ENCODE data around the gene CNOT4. TPM values are rescaled to one million over a fixed set of nuclear protein-coding genes. Genes with fewer than 3 reads are reported as not detected.
A peak's percentile ranks its signal among the peaks of the same experiment; 100 is the strongest.
"Not testable (repeated sequence)": the region's sequence is repeated elsewhere in the genome, so short reads cannot be mapped to it uniquely, and the experiment has no call there.

Gene CNOT4
- total RNA-seq, 2 donors from 2014 or later = 25.0 to 28.0 TPM

DNA sequence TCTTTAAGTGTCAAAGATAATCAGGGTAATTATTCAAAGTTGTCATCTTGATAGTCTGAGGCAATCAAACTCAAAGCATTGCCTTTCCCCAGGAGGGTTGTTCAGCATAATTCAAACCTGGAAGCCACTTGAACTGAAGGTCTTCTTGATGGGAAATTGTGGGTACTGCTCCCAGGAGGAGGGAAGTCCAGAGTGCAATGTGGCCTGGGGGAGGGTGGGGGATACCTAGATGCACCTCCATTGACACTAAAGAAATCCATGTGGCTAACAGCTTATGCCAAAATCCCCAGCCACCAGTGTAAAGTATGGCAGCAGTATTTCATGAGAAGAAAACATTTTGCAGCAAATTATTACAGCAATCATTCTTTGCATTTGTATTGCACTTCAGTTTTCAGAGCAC lies 161.4 kb downstream of the CNOT4 start:
- DNase-seq (no peak), ATAC-seq (no peak)
- intact Hi-C loops (cut with DNase I) = no loop called here

DNA sequence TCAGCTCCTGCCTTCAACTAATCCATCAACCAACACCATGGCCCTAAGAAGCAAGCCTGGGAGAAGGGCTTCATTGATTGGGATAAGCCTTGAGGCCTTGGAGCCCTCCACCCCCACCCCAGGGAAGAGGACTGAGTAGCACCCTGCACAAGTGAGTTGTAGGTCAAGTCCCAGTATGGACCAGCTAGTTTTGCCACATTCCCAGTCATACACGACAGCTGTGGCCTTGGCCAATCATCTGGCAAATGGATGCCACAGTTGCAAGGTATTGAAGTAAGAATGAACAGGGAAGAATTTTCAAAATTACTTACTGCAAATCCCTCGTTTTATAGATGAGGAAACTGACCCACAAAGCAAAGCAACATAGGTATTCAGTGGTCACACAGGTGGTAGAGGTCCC lies 166.5 kb downstream of the CNOT4 start:
- intact Hi-C loops (cut with DNase I) = no loop called here
- ATAC-seq = no peak

DNA sequence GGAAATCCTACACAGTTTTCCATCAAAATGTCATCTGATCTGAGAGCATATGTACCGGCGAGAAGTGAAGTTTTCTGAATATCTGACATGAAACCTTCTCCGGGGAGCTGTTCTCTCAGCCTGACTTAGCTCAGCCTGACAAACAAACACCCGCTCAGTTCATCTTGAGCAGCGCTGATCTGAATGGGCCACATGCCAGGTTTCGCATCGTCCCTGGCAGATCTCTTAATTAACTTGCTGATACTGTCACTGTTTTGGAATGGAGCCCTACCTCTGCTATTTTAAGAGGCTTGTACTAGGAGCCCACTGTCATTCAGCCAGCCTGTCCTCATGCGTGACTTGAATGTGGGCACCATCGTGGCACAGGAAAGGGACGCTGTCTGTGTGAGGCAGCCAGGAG lies 167.0 kb downstream of the CNOT4 start:
- intact Hi-C loops (cut with DNase I) = no loop called here
- peak; percentile 74 for DNase-seq
- ATAC-seq = peak; percentile 92 to 94

More for the DNA sequence above, 166.5 kb downstream of the CNOT4 start:
- no peak for DNase-seq

DNA sequence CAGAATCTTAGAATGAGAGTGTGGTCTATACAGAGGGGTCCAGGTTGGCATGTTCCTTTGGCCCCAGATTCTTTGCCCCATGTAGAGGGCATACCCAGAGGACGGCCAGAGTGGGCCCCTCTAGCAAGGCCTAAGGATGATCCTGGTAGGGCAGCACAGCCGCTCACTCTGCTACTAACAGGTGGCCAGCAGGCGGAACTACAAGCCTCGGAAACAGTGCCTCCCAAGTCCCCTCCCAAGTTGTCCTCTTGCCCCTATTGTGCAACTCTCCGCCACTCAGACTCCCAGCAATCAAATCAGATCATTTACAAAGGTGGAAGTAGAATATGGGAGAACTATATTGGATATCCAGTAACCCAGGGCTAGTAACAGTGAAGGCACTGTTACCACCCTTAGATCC lies 168.9 kb downstream of the CNOT4 start:
- DNase-seq (no peak), ATAC-seq (no peak)
- intact Hi-C loops (cut with DNase I) = no loop called here

DNA sequence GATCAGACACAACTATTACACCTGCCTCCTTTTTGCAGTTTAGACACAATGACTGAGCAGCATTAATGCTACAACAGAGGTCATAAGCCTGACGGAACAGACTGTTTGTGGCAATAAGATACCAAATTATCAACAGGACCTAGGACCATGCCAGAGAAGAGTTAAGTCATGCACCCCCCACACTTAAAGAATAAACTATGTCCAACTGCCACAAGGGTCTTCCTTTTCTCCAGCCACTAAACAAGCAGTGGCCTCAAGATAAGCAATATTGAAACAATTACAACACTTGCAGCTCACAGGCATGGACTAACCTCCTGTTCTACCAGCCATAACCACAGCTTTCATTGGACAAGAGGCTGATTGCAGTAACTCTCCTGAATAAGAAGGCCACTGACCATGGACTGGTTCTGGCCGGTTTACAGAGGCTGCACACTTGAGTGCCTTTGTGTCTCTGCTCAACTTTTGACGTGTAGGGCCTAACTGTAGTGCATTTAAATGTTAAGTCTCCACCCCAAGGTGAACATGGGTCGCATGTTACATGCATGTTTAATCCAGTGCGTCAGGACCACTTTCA lies 171.8 kb downstream of the CNOT4 start:
- ATAC-seq = no peak
- DNase-seq = no peak
- intact Hi-C loops (cut with DNase I) = loop anchor here in 1 of 2 donors (5.0 kb wide), 1 partner anchor 56 kb away; no protein-coding TSS in a partner anchor

DNA sequence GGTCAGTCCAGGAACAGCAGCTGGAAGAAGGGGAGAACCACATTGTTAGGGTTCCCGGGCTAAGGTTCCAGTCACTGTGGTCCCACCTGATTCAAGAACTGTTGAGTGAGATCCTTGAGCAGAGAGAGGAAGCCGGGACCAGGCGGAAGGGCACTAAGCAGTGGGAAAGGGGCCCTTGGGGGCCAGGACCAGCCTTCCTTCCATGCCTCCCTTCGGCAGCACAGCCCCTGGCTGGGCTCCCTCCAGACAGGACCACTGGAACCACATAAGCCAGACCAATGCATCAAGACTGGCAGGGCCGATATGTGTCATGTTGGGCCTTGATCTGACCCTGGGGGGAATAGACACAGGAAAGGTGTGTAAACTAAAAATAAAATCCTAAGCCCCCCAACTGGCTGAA lies 172.4 kb downstream of the CNOT4 start:
- ATAC-seq = no peak
- DNase-seq = no peak
- intact Hi-C loops (cut with DNase I) = loop anchor here in 1 of 2 donors (5.0 kb wide), 1 partner anchor 55 kb away; no protein-coding TSS in a partner anchor

DNA sequence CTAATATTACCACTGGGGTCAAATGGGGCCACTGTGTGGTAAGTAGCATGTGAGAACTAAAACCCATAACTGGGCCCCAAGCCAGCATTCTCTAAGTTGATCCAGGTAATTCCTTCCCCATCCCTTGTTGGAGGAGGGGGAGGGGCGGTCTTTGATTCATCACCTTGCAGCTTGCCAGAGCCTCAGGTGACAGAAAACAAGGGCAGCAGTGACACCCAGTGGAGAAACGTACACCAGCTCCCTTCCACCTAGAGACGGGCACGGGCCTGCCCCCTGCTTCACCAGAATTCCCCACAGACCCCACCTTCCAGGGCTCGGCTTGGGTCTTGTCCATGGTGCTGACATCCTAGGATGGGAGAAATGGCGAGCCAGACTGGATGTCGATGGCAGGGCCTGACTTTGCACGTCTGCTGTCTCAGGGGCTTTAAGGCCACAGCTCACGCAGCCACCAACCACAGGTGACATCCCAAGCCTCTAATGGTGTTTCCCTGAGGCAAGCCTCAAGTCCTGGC lies 174.2 kb downstream of the CNOT4 start:
- intact Hi-C loops (cut with DNase I) = loop anchor here in 1 of 2 donors (5.0 kb wide), 1 partner anchor 53 kb away; no protein-coding TSS in a partner anchor
- DNase-seq (no peak), ATAC-seq (peak; percentile 64 to 65)

DNA sequence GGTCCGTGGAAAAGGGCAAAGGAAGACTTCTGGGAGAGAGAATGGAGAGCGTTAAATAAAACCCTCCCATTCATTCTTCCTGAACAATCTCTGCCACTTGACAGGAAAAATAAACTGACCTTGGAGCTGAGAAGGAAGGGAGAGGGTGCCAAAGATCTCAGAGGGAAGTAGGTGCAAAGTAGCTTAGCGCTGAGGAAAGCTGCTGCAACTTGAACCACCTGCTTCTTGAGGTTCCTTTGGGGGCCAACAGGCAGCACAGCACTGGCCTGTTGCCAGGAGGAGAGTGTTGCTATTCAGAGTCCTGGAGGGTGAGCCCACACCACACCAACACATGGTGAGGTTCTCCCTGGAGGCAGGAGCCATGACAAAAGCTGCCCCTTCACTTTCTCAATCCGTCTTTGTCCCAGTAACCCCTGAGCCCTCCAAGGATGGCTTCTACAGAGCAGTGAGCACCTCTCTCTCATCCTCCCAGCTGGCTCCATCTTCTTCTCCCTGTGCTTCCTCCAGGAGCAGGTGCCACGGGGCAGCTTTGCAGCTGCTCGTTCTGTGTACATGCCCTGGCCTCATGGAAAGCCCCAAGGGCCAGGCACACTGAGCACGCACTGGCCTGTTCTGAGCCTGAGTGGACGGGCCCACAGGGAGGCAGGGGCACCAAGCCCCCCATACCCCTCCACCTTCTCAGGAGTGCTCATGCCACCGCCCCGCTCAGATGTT lies 174.9 kb downstream of the CNOT4 start:
- ATAC-seq (peak in 1 of 2 donors; percentile 28), DNase-seq (no peak)
- intact Hi-C loops (cut with DNase I) = loop anchor here in 1 of 2 donors (5.0 kb wide), 1 partner anchor 53 kb away; no protein-coding TSS in a partner anchor

DNA sequence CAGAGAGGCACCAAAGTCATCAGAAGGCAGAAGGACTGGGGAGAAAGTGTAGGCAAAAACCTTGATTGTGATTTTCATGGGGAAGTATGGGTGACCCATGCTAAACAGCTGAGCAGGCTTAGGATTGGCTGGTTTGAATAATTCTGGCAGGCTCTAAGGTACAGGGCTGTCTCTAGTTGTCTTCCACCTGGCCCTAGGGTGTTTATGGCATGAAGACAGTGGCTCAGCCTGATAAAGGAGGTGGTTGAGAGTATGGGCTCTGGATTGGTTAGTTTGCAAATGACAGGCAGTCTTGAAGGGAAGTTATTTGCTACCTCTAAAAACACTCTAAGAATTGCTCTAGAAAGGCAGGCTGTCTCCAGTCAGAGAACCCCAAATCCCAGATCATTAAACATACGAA lies 176.0 kb downstream of the CNOT4 start:
- intact Hi-C loops (cut with DNase I) = no loop called here
- ATAC-seq (no peak), DNase-seq (no peak)

DNA sequence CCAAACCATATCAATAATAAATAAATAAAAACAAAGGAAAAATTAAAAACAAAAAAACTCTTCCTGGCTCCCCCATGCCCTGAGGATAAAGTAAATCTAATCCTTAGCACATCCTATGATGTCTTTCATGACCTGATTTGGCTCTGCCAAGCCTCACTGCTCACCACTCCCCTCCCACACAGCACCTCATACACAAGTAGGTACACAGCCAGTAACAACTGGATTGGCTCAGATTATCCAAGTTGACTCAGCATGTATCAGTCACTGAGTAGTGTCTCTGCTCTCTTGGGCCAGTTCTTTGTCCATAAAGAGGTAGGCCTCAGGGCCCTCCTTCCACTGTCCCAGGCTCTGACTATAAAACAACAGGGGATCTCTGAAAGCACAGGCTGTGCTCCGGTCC lies 176.7 kb downstream of the CNOT4 start:
- intact Hi-C loops (cut with DNase I) = no loop called here
- DNase-seq (no peak), ATAC-seq (peak in 1 of 2 donors; percentile 58)

DNA sequence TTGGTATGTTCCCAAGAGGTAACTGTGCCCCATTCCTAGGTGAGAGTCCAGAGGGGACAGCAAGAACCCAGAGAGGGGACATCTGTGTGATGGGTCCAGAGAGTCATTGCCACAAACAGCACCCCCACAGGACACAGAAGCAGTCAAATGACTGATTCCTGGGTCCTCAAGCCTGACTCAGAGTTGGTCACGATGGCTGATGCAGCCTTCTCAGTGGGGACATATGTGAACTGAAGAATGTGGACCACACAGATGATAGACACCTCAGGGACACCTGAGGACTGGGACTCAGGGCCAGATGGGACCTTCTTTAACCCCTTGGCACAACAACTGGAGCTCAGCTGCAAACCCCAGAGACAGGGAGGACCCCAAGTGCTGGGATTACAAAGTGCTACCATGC lies 179.8 kb downstream of the CNOT4 start:
- ATAC-seq (no peak), DNase-seq (no peak)
- intact Hi-C loops (cut with DNase I) = no loop called here

DNA sequence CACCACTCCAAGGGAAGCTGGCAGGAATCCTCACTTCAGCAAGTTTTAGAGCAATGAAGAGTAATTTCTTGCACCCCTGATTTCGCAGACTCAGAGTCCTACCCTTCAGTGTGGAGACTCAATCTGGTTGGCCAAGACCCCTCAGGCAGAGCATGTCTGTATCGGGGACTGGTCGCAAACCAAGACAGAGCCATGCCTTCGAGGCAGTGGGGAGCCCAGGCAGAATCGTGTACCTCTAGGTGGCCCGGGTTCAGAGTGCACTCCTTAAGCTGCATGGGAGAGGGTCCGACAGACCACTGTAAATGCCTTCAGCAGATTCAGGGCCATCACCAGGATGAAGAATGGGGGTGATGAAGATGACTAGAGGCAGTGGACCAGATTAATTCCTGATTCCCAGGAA lies 181.4 kb downstream of the CNOT4 start:
- DNase-seq = no peak
- ATAC-seq = no peak
- intact Hi-C loops (cut with DNase I) = no loop called here

DNA sequence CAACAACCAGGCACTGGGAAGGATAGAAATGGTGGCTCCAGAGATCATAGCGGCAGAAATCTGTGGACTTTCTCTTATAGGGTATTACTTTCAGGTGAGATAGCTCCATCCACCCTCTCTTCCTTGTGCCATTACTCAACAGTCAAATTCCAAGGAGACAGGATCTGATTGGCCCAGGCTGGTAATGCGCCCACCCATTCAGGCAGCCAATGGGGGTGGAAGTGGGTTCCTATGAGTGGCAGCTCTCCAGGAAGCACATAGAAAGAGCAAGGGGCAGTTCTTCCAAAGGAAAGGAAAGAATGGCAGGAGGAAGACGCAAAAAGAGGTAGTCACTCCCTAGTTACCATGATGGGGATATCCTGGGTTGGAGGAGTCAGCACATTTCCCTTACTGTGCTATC lies 181.8 kb downstream of the CNOT4 start:
- no peak for DNase-seq
- intact Hi-C loops (cut with DNase I) = no loop called here
- ATAC-seq = no peak

DNA sequence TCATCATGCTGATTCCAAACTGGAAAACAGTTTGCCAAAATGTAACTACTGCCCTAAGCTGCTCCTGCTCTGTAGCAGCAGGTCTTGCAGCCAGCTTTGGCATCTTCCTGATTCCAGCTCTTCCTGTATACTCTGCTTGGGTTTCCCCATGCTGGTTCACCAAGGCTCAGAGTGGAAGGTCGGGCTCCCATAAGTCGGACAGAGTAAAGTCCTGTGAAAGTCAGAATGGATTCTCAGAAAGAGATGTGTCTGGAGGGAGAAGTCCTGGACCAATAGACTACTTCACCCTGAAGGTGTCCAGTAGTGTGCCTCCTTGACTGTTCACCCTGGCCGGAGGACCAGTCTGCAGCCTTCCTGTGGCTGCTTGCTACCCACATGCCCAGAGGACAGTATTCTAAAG lies 182.4 kb downstream of the CNOT4 start:
- ATAC-seq (no peak), DNase-seq (no peak)
- intact Hi-C loops (cut with DNase I) = no loop called here

DNA sequence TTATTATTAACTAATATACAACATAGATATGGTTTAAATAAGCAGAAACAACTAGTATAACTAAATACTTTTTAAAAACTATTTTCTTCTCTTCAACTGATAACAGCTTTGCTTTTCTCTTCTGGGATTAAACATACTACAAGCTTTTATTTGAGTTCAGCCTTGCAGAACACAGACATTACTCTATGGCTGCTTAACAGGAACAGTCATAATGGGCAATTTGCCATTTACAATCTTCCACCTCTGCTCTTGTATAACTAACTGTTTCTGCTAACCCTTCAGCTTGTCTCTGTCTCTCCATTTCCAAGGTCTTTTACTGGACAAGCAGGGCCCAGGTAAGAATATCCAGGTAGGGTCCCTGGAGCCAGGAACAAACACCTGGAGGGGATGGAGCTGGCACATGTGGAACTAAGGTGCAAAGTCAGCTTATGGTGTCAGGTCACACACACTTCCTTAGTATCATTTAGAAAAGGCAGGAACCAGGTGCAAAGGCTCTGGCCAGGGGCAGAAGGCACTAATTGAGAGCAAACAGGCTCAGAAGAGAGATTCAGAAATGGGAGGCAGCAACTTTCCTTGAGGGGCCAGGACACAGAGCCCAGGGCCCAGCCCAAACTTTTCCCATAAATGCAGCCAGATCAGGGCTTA lies 183.1 kb downstream of the CNOT4 start:
- DNase-seq (no peak), ATAC-seq (no peak)
- intact Hi-C loops (cut with DNase I) = no loop called here

DNA sequence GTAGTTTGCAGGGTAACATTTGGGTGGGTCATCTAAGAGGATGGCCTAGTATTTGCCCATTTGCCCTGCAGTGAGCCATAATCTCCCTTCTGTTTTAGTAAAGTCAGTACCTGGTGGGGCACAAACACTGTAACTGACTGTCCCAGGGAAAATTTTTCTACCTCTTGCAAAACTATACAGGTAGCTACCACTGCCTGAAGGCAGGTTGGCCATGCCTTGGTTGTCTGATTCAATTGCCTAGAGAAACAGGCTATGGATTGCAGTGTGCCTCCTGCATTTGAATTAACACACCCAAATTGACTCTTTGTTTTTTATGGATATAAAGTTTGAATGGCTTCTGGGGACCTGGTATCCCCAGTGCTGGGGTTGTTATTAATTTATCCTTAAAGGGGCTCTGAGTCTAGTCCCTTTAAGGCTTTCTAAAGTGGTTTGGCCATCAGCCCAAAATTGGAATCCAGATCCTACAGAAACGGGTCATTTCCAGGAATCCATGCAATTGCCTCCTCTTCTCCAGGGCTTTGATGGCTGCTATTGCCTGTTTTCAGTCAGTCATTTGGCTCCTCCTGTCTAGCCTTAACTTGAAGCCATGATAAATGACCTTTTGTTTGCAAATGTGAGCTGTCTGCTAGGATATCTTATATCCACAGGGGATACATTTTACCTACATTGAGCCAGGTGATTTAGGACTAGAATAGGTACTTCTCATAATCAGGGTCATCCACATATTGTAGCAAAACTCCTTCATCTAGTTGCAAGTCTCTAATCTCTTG lies 187.1 kb downstream of the CNOT4 start:
- DNase-seq (no peak), ATAC-seq (no peak)
- intact Hi-C loops (cut with DNase I) = no loop called here

DNA sequence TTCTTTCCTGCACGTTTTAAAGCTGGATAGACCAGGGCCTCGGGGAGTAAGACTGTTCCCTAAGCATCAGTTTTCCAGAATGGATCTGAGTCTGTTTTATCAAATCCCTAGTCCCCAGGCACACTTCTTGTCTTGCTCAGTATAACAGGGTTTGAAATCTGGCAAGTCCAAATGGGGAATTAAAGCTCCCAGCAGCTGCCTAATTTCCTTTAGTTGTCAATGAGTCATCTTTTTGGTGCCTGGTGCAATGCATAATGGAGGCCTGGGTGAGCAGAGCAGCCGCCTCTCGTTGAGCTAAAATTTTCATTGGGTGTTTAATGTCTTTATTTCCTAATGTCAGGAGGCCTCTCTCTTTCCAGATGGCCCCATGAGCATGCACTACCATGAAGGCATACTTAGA lies 188.3 kb downstream of the CNOT4 start:
- intact Hi-C loops (cut with DNase I) = no loop called here
- DNase-seq = no peak
- peak; percentile 55 to 74 for ATAC-seq

DNA sequence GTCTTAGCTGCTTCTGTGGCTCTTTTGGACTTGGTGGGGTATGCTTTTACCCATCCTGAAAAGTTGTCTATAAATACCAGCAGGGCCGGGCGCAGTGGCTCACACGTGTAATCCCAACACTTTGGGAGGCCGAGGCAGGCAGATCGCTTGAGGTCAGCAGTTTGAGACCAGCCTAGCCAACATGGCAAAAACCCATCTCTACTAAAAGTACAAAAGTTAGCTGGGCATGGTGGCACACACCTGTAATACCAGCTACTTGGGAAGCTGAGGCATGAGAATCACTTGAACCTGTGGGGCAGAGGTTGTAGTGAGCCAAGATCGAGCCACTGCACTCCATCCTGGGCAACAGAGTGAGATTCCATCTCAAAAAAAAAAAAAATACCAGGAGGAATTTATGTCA lies 188.9 kb downstream of the CNOT4 start:
- intact Hi-C loops (cut with DNase I); ATAC-seq; DNase-seq: not testable (repeated sequence)

DNA sequence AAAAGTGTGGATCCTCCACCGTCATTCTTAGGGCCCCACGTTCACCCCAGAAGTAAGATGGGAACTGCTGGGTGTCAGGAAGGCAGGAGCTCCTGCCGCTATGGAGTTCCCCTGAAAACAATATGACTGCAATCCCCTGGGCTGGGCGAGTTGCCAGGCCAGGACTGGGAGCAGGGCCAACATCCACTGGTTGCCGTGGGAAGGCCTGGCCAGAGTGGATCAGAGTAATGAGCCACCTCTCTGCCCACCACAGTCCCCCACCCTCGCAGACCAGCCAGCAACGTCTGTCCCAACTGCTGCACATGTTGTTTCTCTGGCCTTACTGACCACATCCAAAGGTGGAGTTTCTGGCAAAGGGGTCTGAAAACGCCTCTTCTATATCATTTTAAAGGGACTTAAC lies 189.6 kb downstream of the CNOT4 start:
- intact Hi-C loops (cut with DNase I) = no loop called here
- DNase-seq (peak; percentile 83), ATAC-seq (peak; percentile 73 to 82)

Measured in left cardiac atrium (tissue), 4 donors.